Hepatocyte (in vitro differentiated cells): ENCODE data around the gene SARDH. TPM values are rescaled to one million over a fixed set of nuclear protein-coding genes. Genes with fewer than 3 reads are reported as not detected.

ENCODE experiments used
- DNase-seq: peaks from one replicate; pipeline ENCODE4 v3.0.0-alpha.2; 2016; ENCODE audit warnings: low spot score
- H2AFZ ChIP-seq: fragments of 200-600 bp; sonication (generic); 2 replicates; pipeline ENCODE4 v1.6.0; 2016; ENCODE audit warnings: antibody characterized with exemption, mild to moderate bottlenecking
- H3K27ac ChIP-seq: fragments of 200-600 bp; sonication (generic); 2 replicates; pipeline ENCODE4 v1.5.1; 2016; ENCODE audit warnings: mild to moderate bottlenecking
- H3K27me3 ChIP-seq: fragments of 200-600 bp; sonication (generic); 2 replicates; pipeline ENCODE4 v1.6.1; 2016
- H3K36me3 ChIP-seq: fragments of 200-600 bp; sonication (generic); replicated peaks from 2 replicates; pipeline ENCODE4 v1.5.1; 2016; ENCODE audit warnings: low read depth; ENCODE audit not compliant: insufficient read depth
- H3K4me1 ChIP-seq: fragments of 200-600 bp; sonication (generic); 2 replicates; pipeline ENCODE4 v1.5.1; 2016; ENCODE audit warnings: mild to moderate bottlenecking, moderate library complexity; ENCODE audit not compliant: insufficient read depth
- H3K4me2 ChIP-seq: fragments of 200-600 bp; sonication (generic); 2 replicates; pipeline ENCODE4 v1.6.0; 2016
- H3K4me3 ChIP-seq: fragments of 200-600 bp; sonication (generic); 2 replicates; pipeline ENCODE4 v1.5.1; 2016; ENCODE audit warnings: mild to moderate bottlenecking
- H3K79me2 ChIP-seq: fragments of 200-600 bp; sonication (generic); 2 replicates; pipeline ENCODE4 v1.6.0; 2017; ENCODE audit warnings: mild to moderate bottlenecking
- H3K9me2 ChIP-seq: fragments of 200-600 bp; sonication (generic); replicated peaks from 2 replicates; pipeline ENCODE4 v1.6.0; 2017; ENCODE audit warnings: mild to moderate bottlenecking; ENCODE audit not compliant: insufficient read depth
- H3K9me3 ChIP-seq: fragments of 200-600 bp; sonication (generic); 2 replicates; pipeline ENCODE4 v1.5.1; 2016; ENCODE audit warnings: low read depth, mild to moderate bottlenecking
- H4K20me1 ChIP-seq: fragments of 200-600 bp; sonication (generic); 2 replicates; pipeline ENCODE4 v1.6.0; 2016; ENCODE audit warnings: mild to moderate bottlenecking; ENCODE audit not compliant: insufficient read depth, poor library complexity, severe bottlenecking
- CTCF ChIP-seq: fragments of 200-600 bp; sonication (generic); IDR thresholded peaks from 2 replicates; pipeline ENCODE4 v1.5.1; 2016; ENCODE audit warnings: antibody characterized with exemption, mild to moderate bottlenecking; ENCODE audit not compliant: poor library complexity
- EZH2 ChIP-seq: fragments of 200-600 bp; sonication (generic); IDR thresholded peaks from 2 replicates; pipeline ENCODE4 v1.6.1; 2016; ENCODE audit warnings: antibody characterized with exemption, mild to moderate bottlenecking, borderline replicate concordance
- EZH2phosphoT487 ChIP-seq: fragments of 200-600 bp; sonication (generic); IDR thresholded peaks from one replicate; pipeline ENCODE4 v1.6.1; 2018; ENCODE audit warnings: antibody characterized with exemption, mild to moderate bottlenecking, low read depth, moderate library complexity; ENCODE audit not compliant: unreplicated experiment, severe bottlenecking
- WGBS: methylation state at CpG from one replicate; pipeline ENCODE4 v1.1.6; 2016; ENCODE audit warnings: low lambda C conversion rate; ENCODE audit errors: missing lambda C conversion rate; 5-methylcytosine and 5-hydroxymethylcytosine counted together
- polyA plus RNA-seq: library from polyadenylated mRNA; unstranded; fragments of >200 nt; fragmentation: Nextera tagmentation; extraction: Ambion mirVana; gene quantifications from 2 replicates; pipeline ENCODE4 v1.2.1, GENCODE V29; 2016
- total RNA-seq: library from RNA; depleted of rRNA; stranded (reverse); fragments of >200 nt; gene quantifications from 2 replicates; pipeline ENCODE4 v1.2.3, GENCODE V29; 2014

The SARDH gene
- total and polyA plus RNA-seq, 2 experiments from 2014 or later: 7.5 to 9.8 TPM

- H3K4me1 ChIP-seq: peaks cover 27% of the 10 kb centered on the region
- no peaks in the 10 kb centered on the region for H3K79me2 ChIP-seq
- H3K4me3 ChIP-seq: no peak overlapping the region
- no peaks in the 10 kb centered on the region for H3K36me3 ChIP-seq
- WGBS: 82% methylated on average over 12 of the region's 12 CpGs
- H3K4me2 ChIP-seq: no peak overlapping the region
- no peaks in the 10 kb centered on the region for H3K27me3 ChIP-seq
- no peaks in the 10 kb centered on the region for H3K9me2 ChIP-seq
- no peak for TF ChIP-seq CTCF
- TF ChIP-seq EZH2: no peak
- no peak for TF ChIP-seq EZH2phosphoT487
- H3K27ac ChIP-seq: no peak overlapping the region
- DNase-seq: no peak
- no peaks in the 10 kb centered on the region for H3K9me3 ChIP-seq
- no peaks in the 10 kb centered on the region for H4K20me1 ChIP-seq
- no peak overlapping the region for H2AFZ ChIP-seq
Observed at GRCh38 chr9:133706307-133707050, 31.7 kb downstream of the SARDH start.

GRCh38 chr9:133705576-133705975 is 32.6 kb downstream of the SARDH start:
- Histone ChIP-seq H3K4me3 (no peak overlapping the region), H3K36me3 (no peaks in the 10 kb centered on the region), H3K27me3 (no peaks in the 10 kb centered on the region), H3K4me2 (no peak overlapping the region), H2AFZ (no peak overlapping the region), H4K20me1 (no peaks in the 10 kb centered on the region), H3K9me2 (no peaks in the 10 kb centered on the region), H3K9me3 (no peaks in the 10 kb centered on the region), H3K4me1 (peaks cover 22% of the 10 kb centered on the region), H3K79me2 (no peaks in the 10 kb centered on the region), H3K27ac (no peak overlapping the region)
- no peak for DNase-seq
- TF ChIP-seq EZH2 (no peak), EZH2phosphoT487 (no peak), CTCF (no peak)
- WGBS: 81% methylated on average over 10 of the region's 10 CpGs

GRCh38 chr9:133704711-133705181 is 33.4 kb downstream of the SARDH start:
- no peak overlapping the region for H3K4me3 ChIP-seq
- TF ChIP-seq EZH2: no peak
- no peak for TF ChIP-seq EZH2phosphoT487
- no peak for TF ChIP-seq CTCF
- no peaks in the 10 kb centered on the region for H3K36me3 ChIP-seq
- H3K4me2 ChIP-seq: no peak overlapping the region
- H3K27me3 ChIP-seq: no peaks in the 10 kb centered on the region
- no peaks in the 10 kb centered on the region for H4K20me1 ChIP-seq
- no peak overlapping the region for H2AFZ ChIP-seq
- no peak for DNase-seq
- peaks cover 22% of the 10 kb centered on the region for H3K4me1 ChIP-seq
- H3K9me2 ChIP-seq: no peaks in the 10 kb centered on the region
- no peak overlapping the region for H3K27ac ChIP-seq
- no peaks in the 10 kb centered on the region for H3K9me3 ChIP-seq
- WGBS: 93% methylated on average over 19 of the region's 23 CpGs
- H3K79me2 ChIP-seq: no peaks in the 10 kb centered on the region
